Left lobe of liver (tissue), 2 donors: ENCODE results near the gene CYP4A11. TPM values are rescaled to one million over a fixed set of nuclear protein-coding genes. Genes with fewer than 3 reads are reported as not detected.
"Not testable (repeated sequence)": the region's sequence is repeated elsewhere in the genome, so short reads cannot be mapped to it uniquely, and the experiment has no call there.

Source experiments
- ATAC-seq: fragments of 200-7000 bp; cut with Tn5 transposase; one replicate; pipeline ENCODE4 v1.9.1; 2020; ENCODE audit warnings: mild to moderate bottlenecking, moderate library complexity
- DNase-seq: peaks from one replicate; pipeline ENCODE4 v3.0.0-alpha.2; 2020; ENCODE audit warnings: low spot score
- total RNA-seq: library from RNA; stranded (reverse); gene quantifications from one replicate; pipeline ENCODE4 v1.2.1, GENCODE V29; 2021
- donor health status: DM: no; HTN: no; CAD: no; lungs with moderate emphysema.
- donor health status: DM: no; HTN: yes; CAD: no.

Gene CYP4A11
- 501 TPM for total RNA-seq

- peak; percentile 75 for ATAC-seq
- DNase-seq: peak; percentile 85
These were observed at the start of gene CYP4A11 for GRCh38 chr1:46941135-46941694. TSS of gene CYP4A11 (minus strand) at chr1:46941476. CDS start at chr1:46941433, 43 bp downstream.

- not testable (repeated sequence) for DNase-seq, ATAC-seq
These were observed 49.3 kb upstream of the CYP4A11 start for GRCh38 chr1:46990541-46990940.

- DNase-seq: no peak
- ATAC-seq: no peak
These were observed 42.7 kb upstream of the CYP4A11 start for GRCh38 chr1:46983830-46984586.

GRCh38 chr1:46983166-46983829, 42.0 kb upstream of the CYP4A11 start:
- DNase-seq (no peak), ATAC-seq (no peak)

GRCh38 chr1:46969014-46969619, 27.8 kb upstream of the CYP4A11 start:
- DNase-seq (no peak), ATAC-seq (peak; percentile 91)

GRCh38 chr1:46962272-46962671, 21.0 kb upstream of the CYP4A11 start:
- not testable (repeated sequence) for DNase-seq
- peak; percentile 81 for ATAC-seq

- ATAC-seq (peak; percentile 87), DNase-seq (no peak)
These were observed 19.9 kb upstream of the CYP4A11 start for GRCh38 chr1:46961066-46961758.

GRCh38 chr1:46960250-46960649, 19.0 kb upstream of the CYP4A11 start:
- no peak for ATAC-seq
- DNase-seq: no peak

GRCh38 chr1:46955116-46955515, 13.8 kb upstream of the CYP4A11 start:
- not testable (repeated sequence) for DNase-seq, ATAC-seq

GRCh38 chr1:46953847-46954246, 12.6 kb upstream of the CYP4A11 start:
- not testable (repeated sequence) for ATAC-seq, DNase-seq

GRCh38 chr1:46949417-46949666, 8.1 kb upstream of the CYP4A11 start:
- ATAC-seq: peak; percentile 3

GRCh38 chr1:46948629-46949416, 7.5 kb upstream of the CYP4A11 start:
- DNase-seq: no peak
- peak; percentile 97 for ATAC-seq

More at GRCh38 chr1:46949417-46949666, 8.1 kb upstream of the CYP4A11 start:
- DNase-seq: not testable (repeated sequence)

- ATAC-seq, DNase-seq: not testable (repeated sequence)
These were observed 6.4 kb upstream of the CYP4A11 start for GRCh38 chr1:46947706-46948105.

- ATAC-seq: peak; percentile 38
- DNase-seq: no peak
These were observed 810 bp upstream of the CYP4A11 start for GRCh38 chr1:46942086-46942485.

- DNase-seq (peak; percentile 92), ATAC-seq (peak; percentile 73)
These were observed 969 bp downstream of the CYP4A11 start for GRCh38 chr1:46940307-46940706.

GRCh38 chr1:46937270-46937669, 4.0 kb downstream of the CYP4A11 start:
- DNase-seq (no peak), ATAC-seq (no peak)

GRCh38 chr1:46936788-46937187, 4.5 kb downstream of the CYP4A11 start:
- DNase-seq (no peak), ATAC-seq (no peak)

GRCh38 chr1:46934852-46935251, 6.4 kb downstream of the CYP4A11 start:
- ATAC-seq: peak; percentile 58
- not testable (repeated sequence) for DNase-seq

- not testable (repeated sequence) for ATAC-seq, DNase-seq
These were observed 9.3 kb downstream of the CYP4A11 start for GRCh38 chr1:46932020-46932419.

GRCh38 chr1:46931151-46931550, 10.1 kb downstream of the CYP4A11 start:
- ATAC-seq (no peak), DNase-seq (no peak)
